Endothelial cell of umbilical vein (primary cell): Measurements from ENCODE around the gene NEMP2. TPM values are rescaled to one million over a fixed set of nuclear protein-coding genes. Genes with fewer than 3 reads are reported as not detected.

Source experiments
- BruUV-seq: library from RNA; stranded (reverse); fragments of 400-500 nt; replicated peaks from 2 replicates; lab custom pipeline; 2021; lab: Mats Ljungman, UMichigan
- CTCF ChIA-PET: fragments of 300-600, 350-600 bp; sonication (Branson Sonifier 250); formaldehyde crosslinking; loops from one replicate; lab custom pipeline; 2021; ENCODE audit warnings: antibody characterized with exemption, inconsistent platforms; lab: Charles Lee
- POLR2A ChIA-PET: fragments of 300-600, 350-600 bp; sonication (Branson Sonifier 250); formaldehyde crosslinking; loops from one replicate; lab custom pipeline; 2021; ENCODE audit warnings: antibody characterized with exemption, inconsistent platforms; lab: Charles Lee
- DNase-seq: peaks from one replicate; pipeline ENCODE4 v3.0.0-alpha.2; 2011; ENCODE audit warnings: low read depth, low spot score
- FAIRE-seq: peaks from 2 replicates; lab custom pipeline; 2011; peaks lifted over from hg19 to GRCh38; lab: Jason Lieb, UNC
- H2AFZ ChIP-seq: 2 replicates; pipeline ENCODE4 v1.6.0; 2012; ENCODE audit warnings: low read depth, low read length, control low read depth, inconsistent platforms
- H3K27ac ChIP-seq: 2 replicates; pipeline ENCODE4 v1.5.1; 2011; ENCODE audit warnings: low read depth, mild to moderate bottlenecking, control low read depth, low read length, moderate library complexity; ENCODE audit not compliant: insufficient read depth
- H3K27me3 ChIP-seq, 2 experiments: 2 replicates each; pipeline versions ENCODE4 v1.6.0 to v1.6.1; 2011; ENCODE audit warnings: low read length in 2 of 2, mixed read lengths in 1 of 2; ENCODE audit not compliant: control insufficient read depth in 2 of 2, insufficient read depth in 2 of 2
- H3K36me3 ChIP-seq, 2 experiments: 2 replicates in 1 of 2; 3 replicates in 1 of 2; pipeline ENCODE4 v1.5.1; 2011; ENCODE audit warnings: low read length in 2 of 2, mild to moderate bottlenecking in 1 of 2, moderate library complexity in 1 of 2; ENCODE audit not compliant: control insufficient read depth in 2 of 2, insufficient read depth in 2 of 2; ENCODE audit errors: extremely low read depth in 1 of 2
- H3K4me1 ChIP-seq: 3 replicates; pipeline ENCODE4 v1.5.1; 2011; ENCODE audit warnings: mild to moderate bottlenecking, low read length; ENCODE audit not compliant: control insufficient read depth, insufficient read depth; ENCODE audit errors: extremely low read depth
- H3K4me2 ChIP-seq: 2 replicates; pipeline ENCODE4 v1.6.1; 2011; ENCODE audit warnings: low read length, control low read depth, mixed read lengths; ENCODE audit not compliant: insufficient read depth
- H3K4me3 ChIP-seq, 3 experiments: fragments of 200-600 bp in 1 of 3; sonication (generic), shearing (Covaris generic) in 1 of 3; replicated peaks in 1 of 3; 2 replicates each; pipeline ENCODE4 v1.5.1; 2011 to 2016; ENCODE audit warnings: control low read depth in 3 of 3, low read length in 3 of 3, mild to moderate bottlenecking in 2 of 3, inconsistent platforms in 1 of 3, low read depth in 1 of 3, moderate library complexity in 1 of 3; ENCODE audit not compliant: insufficient read depth in 1 of 3
- H3K79me2 ChIP-seq: 2 replicates; pipeline ENCODE4 v1.6.0; 2012; ENCODE audit warnings: low read length, inconsistent platforms; ENCODE audit not compliant: control insufficient read depth, insufficient read depth
- H3K9ac ChIP-seq: replicated peaks from 2 replicates; pipeline ENCODE3; 2011; ENCODE audit warnings: low read length, control low read depth; ENCODE audit not compliant: insufficient read depth; ENCODE audit errors: extremely low read depth
- H3K9me1 ChIP-seq: replicated peaks from 3 replicates; pipeline ENCODE4 v1.6.0; 2011; ENCODE audit warnings: mild to moderate bottlenecking, low read length; ENCODE audit not compliant: control insufficient read depth, insufficient read depth; ENCODE audit errors: extremely low read depth
- H3K9me3 ChIP-seq: replicated peaks from 2 replicates; pipeline ENCODE4 v1.5.1; 2012; ENCODE audit warnings: low read length, inconsistent platforms; ENCODE audit not compliant: control insufficient read depth, insufficient read depth
- H4K20me1 ChIP-seq: replicated peaks from 2 replicates; pipeline ENCODE3; 2011; ENCODE audit warnings: mild to moderate bottlenecking, low read length; ENCODE audit not compliant: control insufficient read depth, insufficient read depth; ENCODE audit errors: extremely low read depth
- EZH2 ChIP-seq: IDR thresholded peaks from 2 replicates; pipeline ENCODE4 v1.6.1; 2012; ENCODE audit warnings: borderline replicate concordance, low read depth, mild to moderate bottlenecking, moderate library complexity, low read length, inconsistent platforms; ENCODE audit not compliant: severe bottlenecking
- FOS ChIP-seq: IDR thresholded peaks from 2 replicates; pipeline ENCODE4 v1.6.1; 2011; ENCODE audit warnings: mild to moderate bottlenecking, low read length, moderate library complexity, borderline replicate concordance; ENCODE audit not compliant: insufficient read depth
- GATA2 ChIP-seq: IDR thresholded peaks from 2 replicates; pipeline ENCODE4 v1.7.0; 2011; ENCODE audit warnings: low read depth, mild to moderate bottlenecking, moderate library complexity, mixed read lengths, low read length; ENCODE audit not compliant: insufficient read length, insufficient read depth
- JUN ChIP-seq: IDR thresholded peaks from 2 replicates; pipeline ENCODE4 v1.6.1; 2011; ENCODE audit warnings: borderline replicate concordance, low read depth; ENCODE audit not compliant: insufficient read length, insufficient read depth
- MYC ChIP-seq: IDR thresholded peaks from one replicate; pipeline ENCODE4 v1.6.1; 2011; ENCODE audit warnings: mild to moderate bottlenecking, low read depth, low read length
- POLR2A ChIP-seq: IDR thresholded peaks from 2 replicates; pipeline ENCODE4 v1.6.1; 2012; ENCODE audit warnings: low read depth, mild to moderate bottlenecking, control low read depth, low read length
- POLR2AphosphoS5 ChIP-seq: IDR thresholded peaks from 2 replicates; pipeline ENCODE4 v1.6.1; 2012; ENCODE audit warnings: low read depth, mild to moderate bottlenecking, control low read depth, low read length, moderate library complexity; ENCODE audit not compliant: insufficient read depth
- dilution Hi-C: fragments of 300-500 bp; cut with MboI; formaldehyde crosslinking; loops from one replicate; pipeline ENCODE4 v1.15.0; 2019; ENCODE audit warnings: low sequenced_read_pairs; ENCODE audit not compliant: extremely low pct_ligation_motif_present
- intact Hi-C: fragments of 100-400 bp; cut with micrococcal nuclease; formaldehyde crosslinking; loops from one replicate; pipeline ENCODE4 v1.10.0; 2022
- polyA plus RNA-seq, 4 experiments: library from polyadenylated mRNA; depleted of rRNA in 3 of 4; stranded (reverse) in 3 of 4; unstranded in 1 of 4; fragments of >200 nt; gene quantifications; 2 replicates each; pipeline versions ENCODE4 v1.2.1 to v1.2.3, GENCODE V29; 2011 to 2012; ENCODE audit warnings: missing spikeins in 1 of 4
- total RNA-seq: library from RNA; stranded (reverse); gene quantifications from 2 replicates; pipeline ENCODE4 v1.2.3, GENCODE V29; 2021
- TF ChIP-seq, protein P1 (sequence below): IDR thresholded peaks from 2 replicates; pipeline ENCODE4 v1.6.1; 2011; ENCODE audit not compliant: insufficient read depth, insufficient read length
- TF ChIP-seq, protein P2 (sequence below), 2 donors: IDR thresholded peaks; 1 replicate in 1 of 2; 2 replicates in 1 of 2; pipeline ENCODE4 v1.5.1; 2011; ENCODE audit warnings: low read length in 2 of 2, mild to moderate bottlenecking in 2 of 2, moderate library complexity in 2 of 2, control low read depth in 1 of 2, inconsistent platforms in 1 of 2, low read depth in 1 of 2; ENCODE audit not compliant: insufficient read depth in 1 of 2; ENCODE audit errors: extremely low read depth in 1 of 2

The NEMP2 gene
- total and polyA plus RNA-seq, 2 donors (not counting 3 experiments of a cell fraction or from before 2014, with no cell fraction given) = 3.1 to 8.4 TPM

GRCh38 chr2:190462611-190463010, 71.9 kb downstream of the NEMP2 start:
- Histone ChIP-seq H2AFZ (no peak overlapping the region), H3K9me1 (no peaks in the 10 kb centered on the region), H4K20me1 (no peaks in the 10 kb centered on the region), H3K27ac (no peak overlapping the region), H3K4me2 (no peak overlapping the region), H3K4me3 (no peak overlapping the region), H3K4me1 (no peaks in the 10 kb centered on the region), H3K79me2 (no peaks in the 10 kb centered on the region), H3K27me3 (no peaks in the 10 kb centered on the region), H3K9ac (no peak overlapping the region), H3K9me3 (no peaks in the 10 kb centered on the region), H3K36me3 (no peaks in the 10 kb centered on the region)
- dilution Hi-C loops = no loop called here
- TF ChIP-seq MYC (no peak), JUN (no peak), GATA2 (no peak), EZH2 (no peak), FOS (no peak), POLR2A (no peak), POLR2AphosphoS5 (no peak)
- TF ChIP-seq, protein P1, sequence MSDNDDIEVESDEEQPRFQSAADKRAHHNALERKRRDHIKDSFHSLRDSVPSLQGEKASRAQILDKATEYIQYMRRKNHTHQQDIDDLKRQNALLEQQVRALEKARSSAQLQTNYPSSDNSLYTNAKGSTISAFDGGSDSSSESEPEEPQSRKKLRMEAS = no peak
- TF ChIP-seq, protein P2, sequence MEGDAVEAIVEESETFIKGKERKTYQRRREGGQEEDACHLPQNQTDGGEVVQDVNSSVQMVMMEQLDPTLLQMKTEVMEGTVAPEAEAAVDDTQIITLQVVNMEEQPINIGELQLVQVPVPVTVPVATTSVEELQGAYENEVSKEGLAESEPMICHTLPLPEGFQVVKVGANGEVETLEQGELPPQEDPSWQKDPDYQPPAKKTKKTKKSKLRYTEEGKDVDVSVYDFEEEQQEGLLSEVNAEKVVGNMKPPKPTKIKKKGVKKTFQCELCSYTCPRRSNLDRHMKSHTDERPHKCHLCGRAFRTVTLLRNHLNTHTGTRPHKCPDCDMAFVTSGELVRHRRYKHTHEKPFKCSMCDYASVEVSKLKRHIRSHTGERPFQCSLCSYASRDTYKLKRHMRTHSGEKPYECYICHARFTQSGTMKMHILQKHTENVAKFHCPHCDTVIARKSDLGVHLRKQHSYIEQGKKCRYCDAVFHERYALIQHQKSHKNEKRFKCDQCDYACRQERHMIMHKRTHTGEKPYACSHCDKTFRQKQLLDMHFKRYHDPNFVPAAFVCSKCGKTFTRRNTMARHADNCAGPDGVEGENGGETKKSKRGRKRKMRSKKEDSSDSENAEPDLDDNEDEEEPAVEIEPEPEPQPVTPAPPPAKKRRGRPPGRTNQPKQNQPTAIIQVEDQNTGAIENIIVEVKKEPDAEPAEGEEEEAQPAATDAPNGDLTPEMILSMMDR (IDR thresholded peaks at IDR 0.05; ENCODE audit: extremely low read depth in 1 of 2, insufficient read depth in 1 of 2, low read depth in 1 of 2, low read length in 2 of 2) = no peak
- no peak for DNase-seq
- CTCF ChIA-PET = no interaction called here
- no peak for FAIRE-seq
- POLR2A ChIA-PET = no interaction called here
- intact Hi-C loops = no loop called here
- no TSS peak for BruUV-seq
